Measurements from ENCODE around the gene TMCC2. TPM values are rescaled to one million over a fixed set of nuclear protein-coding genes. Genes with fewer than 3 reads are reported as not detected.

Gene TMCC2
- total RNA-seq, 1 donor from 2014 or later, result 5.6 TPM

DNA sequence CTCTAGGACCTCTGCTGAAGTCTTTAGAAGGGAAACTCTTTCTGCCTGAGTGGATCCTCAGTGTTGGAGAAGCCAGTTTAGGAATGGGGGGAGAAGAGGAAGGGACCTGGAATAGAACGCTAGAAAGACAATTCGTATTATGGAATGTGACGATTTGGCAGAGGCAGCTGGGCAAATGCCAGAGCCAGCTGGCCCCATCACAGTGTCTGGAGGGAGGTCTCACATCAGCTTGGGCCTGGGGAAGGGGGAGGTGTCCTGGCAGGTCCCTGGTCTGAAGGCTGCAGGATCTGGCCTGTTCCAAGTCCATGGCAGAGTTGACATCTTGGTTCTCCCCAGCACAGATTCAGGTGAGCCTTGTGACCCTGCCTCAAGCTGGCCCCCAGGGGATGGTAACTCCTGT lies 11.3 kb downstream of the TMCC2 start:
- TF ChIP-seq, protein P1, sequence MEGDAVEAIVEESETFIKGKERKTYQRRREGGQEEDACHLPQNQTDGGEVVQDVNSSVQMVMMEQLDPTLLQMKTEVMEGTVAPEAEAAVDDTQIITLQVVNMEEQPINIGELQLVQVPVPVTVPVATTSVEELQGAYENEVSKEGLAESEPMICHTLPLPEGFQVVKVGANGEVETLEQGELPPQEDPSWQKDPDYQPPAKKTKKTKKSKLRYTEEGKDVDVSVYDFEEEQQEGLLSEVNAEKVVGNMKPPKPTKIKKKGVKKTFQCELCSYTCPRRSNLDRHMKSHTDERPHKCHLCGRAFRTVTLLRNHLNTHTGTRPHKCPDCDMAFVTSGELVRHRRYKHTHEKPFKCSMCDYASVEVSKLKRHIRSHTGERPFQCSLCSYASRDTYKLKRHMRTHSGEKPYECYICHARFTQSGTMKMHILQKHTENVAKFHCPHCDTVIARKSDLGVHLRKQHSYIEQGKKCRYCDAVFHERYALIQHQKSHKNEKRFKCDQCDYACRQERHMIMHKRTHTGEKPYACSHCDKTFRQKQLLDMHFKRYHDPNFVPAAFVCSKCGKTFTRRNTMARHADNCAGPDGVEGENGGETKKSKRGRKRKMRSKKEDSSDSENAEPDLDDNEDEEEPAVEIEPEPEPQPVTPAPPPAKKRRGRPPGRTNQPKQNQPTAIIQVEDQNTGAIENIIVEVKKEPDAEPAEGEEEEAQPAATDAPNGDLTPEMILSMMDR (IDR thresholded peaks at IDR 0.05; ENCODE audit: unreplicated experiment), result no peak
- H3K4me1 Mint-ChIP-seq (ENCODE audit: unreplicated experiment), result peaks cover 26% of the 10 kb centered on the region

DNA sequence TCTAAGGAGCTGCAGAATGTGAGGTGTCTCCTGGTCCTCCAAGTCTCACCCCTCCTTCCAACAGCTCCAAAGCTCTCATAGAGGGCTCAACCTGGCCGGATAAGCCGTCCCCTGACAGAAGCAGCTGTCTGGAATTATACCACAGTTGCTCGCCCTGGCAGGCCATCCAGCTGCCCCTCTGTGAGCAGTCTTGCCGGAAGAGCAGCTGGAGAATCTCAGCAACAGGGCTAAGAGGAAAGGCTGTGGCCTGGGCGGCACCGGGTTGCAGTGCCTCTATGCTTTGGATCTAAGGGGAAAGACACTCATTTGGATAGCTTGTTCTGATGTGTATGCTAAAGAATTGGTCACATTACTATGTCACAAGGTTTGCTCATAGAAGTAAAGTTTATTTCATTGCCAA lies 12.4 kb downstream of the TMCC2 start:
- DNase-seq (ENCODE audit: low spot score), result no peak
- Mint-ChIP-seq H3K4me3 (ENCODE audit: unreplicated experiment) (no peak overlapping the region), H3K4me1 (ENCODE audit: unreplicated experiment) (peaks cover 26% of the 10 kb centered on the region), H3K27me3 (ENCODE audit: unreplicated experiment) (peaks cover 7% of the 10 kb centered on the region), H3K36me3 (ENCODE audit: low read depth, unreplicated experiment) (peaks cover 7% of the 10 kb centered on the region), H3K9me3 (ENCODE audit: unreplicated experiment) (no peaks in the 10 kb centered on the region), H3K27ac (ENCODE audit: unreplicated experiment) (no peak overlapping the region)
- TF ChIP-seq, protein P1 (IDR thresholded peaks at IDR 0.05; ENCODE audit: unreplicated experiment), result no peak

More for the DNA sequence above, 11.3 kb downstream of the TMCC2 start:
- no peaks in the 10 kb centered on the region for H3K9me3 Mint-ChIP-seq (ENCODE audit: unreplicated experiment)
- peaks cover 7% of the 10 kb centered on the region for H3K27me3 Mint-ChIP-seq (ENCODE audit: unreplicated experiment)
- no peak for DNase-seq (ENCODE audit: low spot score)
- no peak overlapping the region for H3K4me3 Mint-ChIP-seq (ENCODE audit: unreplicated experiment)
- no peak overlapping the region for H3K27ac Mint-ChIP-seq (ENCODE audit: unreplicated experiment)
- H3K36me3 Mint-ChIP-seq (ENCODE audit: low read depth, unreplicated experiment), result peaks cover 7% of the 10 kb centered on the region

DNA sequence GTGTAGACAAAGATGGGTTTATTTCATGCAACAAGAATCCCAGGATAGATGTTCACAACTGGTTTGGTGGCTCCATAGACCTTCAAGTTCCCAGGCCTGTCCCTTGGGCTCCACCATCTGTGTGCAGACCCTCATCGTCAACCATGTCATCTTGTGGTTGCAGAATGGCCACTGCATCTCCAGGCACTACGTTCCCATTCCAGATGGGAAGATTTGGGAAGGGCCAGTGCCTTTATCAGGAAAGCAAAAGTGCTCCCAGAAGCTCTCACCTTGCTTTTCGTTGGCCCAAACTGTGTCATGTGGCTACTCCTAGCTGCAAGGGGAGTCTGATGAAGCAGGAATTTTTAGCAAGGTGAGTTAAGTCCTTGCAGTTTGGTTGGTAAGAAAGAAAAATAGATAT lies 12.8 kb downstream of the TMCC2 start:
- H3K4me3 Mint-ChIP-seq (ENCODE audit: unreplicated experiment), result no peak overlapping the region
- H3K9me3 Mint-ChIP-seq (ENCODE audit: unreplicated experiment), result no peaks in the 10 kb centered on the region
- peaks cover 7% of the 10 kb centered on the region for H3K36me3 Mint-ChIP-seq (ENCODE audit: low read depth, unreplicated experiment)
- TF ChIP-seq, protein P1 (IDR thresholded peaks at IDR 0.05; ENCODE audit: unreplicated experiment), result no peak
- H3K27ac Mint-ChIP-seq (ENCODE audit: unreplicated experiment), result no peak overlapping the region
- DNase-seq (ENCODE audit: low spot score), result no peak
- peaks cover 7% of the 10 kb centered on the region for H3K27me3 Mint-ChIP-seq (ENCODE audit: unreplicated experiment)
- peaks cover 26% of the 10 kb centered on the region for H3K4me1 Mint-ChIP-seq (ENCODE audit: unreplicated experiment)

DNA sequence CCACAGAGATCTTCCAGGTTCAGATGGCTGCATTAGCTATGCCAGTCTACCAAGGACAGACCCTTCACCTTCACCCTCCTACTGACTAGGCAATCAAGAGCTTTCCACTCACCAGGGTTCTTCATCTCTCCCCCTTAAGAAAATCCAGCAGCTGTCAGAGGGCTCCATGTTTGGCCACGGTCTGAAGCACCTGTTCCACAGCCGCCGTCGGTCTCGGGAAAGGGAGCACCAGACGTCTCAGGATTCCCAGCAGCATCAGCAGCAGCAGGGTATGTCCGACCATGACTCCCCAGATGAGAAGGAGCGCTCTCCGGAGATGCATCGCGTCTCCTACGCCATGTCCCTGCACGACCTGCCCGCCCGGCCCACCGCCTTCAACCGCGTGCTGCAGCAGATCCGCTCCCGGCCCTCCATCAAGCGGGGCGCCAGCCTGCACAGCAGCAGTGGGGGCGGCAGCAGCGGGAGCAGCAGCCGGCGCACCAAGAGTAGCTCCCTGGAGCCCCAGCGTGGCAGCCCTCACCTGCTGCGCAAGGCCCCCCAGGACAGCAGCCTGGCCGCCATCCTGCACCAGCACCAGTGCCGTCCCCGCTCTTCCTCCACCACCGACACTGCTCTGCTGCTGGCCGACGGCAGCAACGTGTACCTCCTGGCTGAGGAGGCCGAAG lies 13.8 kb downstream of the TMCC2 start:
- no peak for DNase-seq (ENCODE audit: low spot score)

More for the DNA sequence above, 13.8 kb downstream of the TMCC2 start:
- Mint-ChIP-seq H3K27ac (ENCODE audit: unreplicated experiment) (no peak overlapping the region), H3K4me3 (ENCODE audit: unreplicated experiment) (no peak overlapping the region), H3K4me1 (ENCODE audit: unreplicated experiment) (peaks cover 26% of the 10 kb centered on the region), H3K9me3 (ENCODE audit: unreplicated experiment) (no peaks in the 10 kb centered on the region), H3K36me3 (ENCODE audit: low read depth, unreplicated experiment) (peaks cover 7% of the 10 kb centered on the region), H3K27me3 (ENCODE audit: unreplicated experiment) (peaks cover 7% of the 10 kb centered on the region)
- TF ChIP-seq, protein P1 (IDR thresholded peaks at IDR 0.05; ENCODE audit: unreplicated experiment), result no peak

All from endothelial cell (in vitro differentiated cells).